ENCODE results near the gene SCAF8. TPM values are rescaled to one million over a fixed set of nuclear protein-coding genes. Genes with fewer than 3 reads are reported as not detected.

Gene SCAF8
- polyA plus RNA-seq, 1 of the 3 experiments (the other 2 are of a cell fraction), result 11.0 TPM

DNA sequence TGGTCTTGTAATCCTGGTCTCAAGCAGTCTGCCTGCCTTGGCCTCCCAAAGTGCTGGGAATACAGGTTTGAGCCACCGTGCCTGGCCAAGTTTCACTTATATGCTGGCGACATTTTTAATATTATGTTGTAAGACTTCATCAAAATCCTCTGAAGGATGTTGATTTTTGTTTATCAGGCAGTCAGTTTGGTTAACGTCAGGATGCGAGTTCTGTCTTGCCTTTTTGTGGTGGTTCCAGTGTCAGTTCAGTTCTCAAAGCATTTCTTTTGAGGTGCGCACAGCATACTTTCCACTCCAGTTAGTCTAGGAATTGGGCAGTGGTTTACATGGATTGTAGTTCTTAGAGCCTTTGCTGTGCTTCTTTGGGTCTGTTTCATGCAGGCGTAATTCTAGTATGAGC is 24.9 kb downstream of the SCAF8 start:
- TF ChIP-seq, protein P1, sequence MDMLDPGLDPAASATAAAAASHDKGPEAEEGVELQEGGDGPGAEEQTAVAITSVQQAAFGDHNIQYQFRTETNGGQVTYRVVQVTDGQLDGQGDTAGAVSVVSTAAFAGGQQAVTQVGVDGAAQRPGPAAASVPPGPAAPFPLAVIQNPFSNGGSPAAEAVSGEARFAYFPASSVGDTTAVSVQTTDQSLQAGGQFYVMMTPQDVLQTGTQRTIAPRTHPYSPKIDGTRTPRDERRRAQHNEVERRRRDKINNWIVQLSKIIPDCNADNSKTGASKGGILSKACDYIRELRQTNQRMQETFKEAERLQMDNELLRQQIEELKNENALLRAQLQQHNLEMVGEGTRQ (IDR thresholded peaks at IDR 0.05; ENCODE audit: borderline replicate concordance, low read depth, low read length), result no peak
- no peak for TF ChIP-seq GATA2 (CRISPR knock-in tag; IDR thresholded peaks at IDR 0.05)
- no peak for TF ChIP-seq CHD2 (IDR thresholded peaks at IDR 0.05; ENCODE audit: low read length, partially characterized antibody)
- TF ChIP-seq JUND (IDR thresholded peaks at IDR 0.05), result no peak
- no peak for TF ChIP-seq RCOR1 (IDR thresholded peaks at IDR 0.05; ENCODE audit: low read length)
- no peak for TF ChIP-seq FOSL2 (IDR thresholded peaks at IDR 0.05; ENCODE audit: borderline replicate concordance, low read depth)
- TF ChIP-seq MEF2A (IDR thresholded peaks at IDR 0.05; ENCODE audit: borderline replicate concordance, low read depth), result no peak
- TF ChIP-seq CTCF (IDR thresholded peaks at IDR 0.05), result no peak
- TF ChIP-seq EZH2phosphoT487 (IDR thresholded peaks at IDR 0.05; ENCODE audit: borderline replicate concordance, low read depth), result no peak
- TF ChIP-seq, protein P2, sequence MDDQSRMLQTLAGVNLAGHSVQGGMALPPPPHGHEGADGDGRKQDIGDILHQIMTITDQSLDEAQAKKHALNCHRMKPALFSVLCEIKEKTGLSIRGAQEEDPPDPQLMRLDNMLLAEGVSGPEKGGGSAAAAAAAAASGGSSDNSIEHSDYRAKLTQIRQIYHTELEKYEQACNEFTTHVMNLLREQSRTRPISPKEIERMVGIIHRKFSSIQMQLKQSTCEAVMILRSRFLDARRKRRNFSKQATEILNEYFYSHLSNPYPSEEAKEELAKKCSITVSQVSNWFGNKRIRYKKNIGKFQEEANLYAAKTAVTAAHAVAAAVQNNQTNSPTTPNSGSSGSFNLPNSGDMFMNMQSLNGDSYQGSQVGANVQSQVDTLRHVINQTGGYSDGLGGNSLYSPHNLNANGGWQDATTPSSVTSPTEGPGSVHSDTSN (IDR thresholded peaks at IDR 0.05), result no peak
- TF ChIP-seq TEAD4 (IDR thresholded peaks at IDR 0.05; ENCODE audit: borderline replicate concordance, insufficient read depth), result no peak
- WGBS (ENCODE audit: low lambda C conversion rate), result 94% methylated on average over 6 of the region's 6 CpGs
- Histone ChIP-seq H3F3A (replicated peaks; ENCODE audit: insufficient read depth) (peaks cover 12% of the 10 kb centered on the region), H3K4me2 (no peak overlapping the region), H3K4me3 (ENCODE audit: low read depth in 2 of 2, low read length in 1 of 2) (no peak overlapping the region), H4K20me1 (ENCODE audit: insufficient read depth) (peaks cover 92% of the 10 kb centered on the region), H3K36me3 (replicated peaks in 1 of 2; ENCODE audit: control insufficient read depth in 1 of 2, insufficient read depth in 2 of 2, low read length in 1 of 2) (peaks cover 0 to 12% of the 10 kb centered on the region in 2 experiments), H3K9me3 (no peaks in the 10 kb centered on the region), H3K9me2 (no peaks in the 10 kb centered on the region), H3K79me2 (ENCODE audit: insufficient read depth) (peaks cover 98% of the 10 kb centered on the region), H3K27ac (ENCODE audit: low read depth in 2 of 2, low read length in 1 of 2) (no peak overlapping the region), H3K4me1 (ENCODE audit: control insufficient read depth in 1 of 2, insufficient read depth in 2 of 2, low read depth in 1 of 2, low read length in 1 of 2) (no peaks in the 10 kb centered on the region; a peak in 2 of 4 replicates), H3K9ac (no peak overlapping the region), H2AFZ (ENCODE audit: low read depth) (no peak overlapping the region), H3K27me3 (ENCODE audit: insufficient read depth) (no peaks in the 10 kb centered on the region)
- ChIA-PET POLR2A (no interaction called here), CTCF (interaction anchor here (0.9 kb wide), 1 partner anchor 13 kb away, joined by 3 read pairs; no protein-coding TSS in a partner anchor)
- no peak for DNase-seq

DNA sequence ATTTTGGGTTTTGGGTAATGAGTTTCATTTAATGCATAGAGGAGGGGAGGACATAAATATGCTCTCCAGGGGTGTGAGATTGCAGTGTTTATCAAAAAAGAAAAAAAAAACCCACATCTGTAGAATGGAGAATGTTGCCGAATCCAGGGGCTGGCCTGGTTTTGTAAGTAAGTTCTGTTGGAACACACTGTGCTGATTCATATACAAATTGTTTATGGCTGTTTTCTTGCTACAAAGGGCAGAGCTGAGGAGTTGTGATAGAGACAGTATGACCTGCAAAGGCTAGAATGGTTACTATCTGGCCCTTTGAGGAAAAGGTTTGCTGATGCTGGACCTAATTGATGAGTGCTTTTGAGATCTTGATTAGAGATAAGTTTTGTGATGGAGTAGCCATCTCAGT is 30.4 kb downstream of the SCAF8 start:
- H3K4me3 ChIP-seq (ENCODE audit: low read depth in 2 of 2, low read length in 1 of 2), result no peak overlapping the region
- ChIA-PET CTCF (no interaction called here), POLR2A (no interaction called here)
- H2AFZ ChIP-seq (ENCODE audit: low read depth), result no peak overlapping the region
- no peak overlapping the region for H3K27ac ChIP-seq (ENCODE audit: low read depth in 2 of 2, low read length in 1 of 2)
- H3K27me3 ChIP-seq (ENCODE audit: insufficient read depth), result no peaks in the 10 kb centered on the region
- peaks cover 93% of the 10 kb centered on the region for H4K20me1 ChIP-seq (ENCODE audit: insufficient read depth)
- peaks cover 15 to 18% of the 10 kb centered on the region in 2 experiments for H3K4me1 ChIP-seq (ENCODE audit: control insufficient read depth in 1 of 2, insufficient read depth in 2 of 2, low read depth in 1 of 2, low read length in 1 of 2)
- WGBS (ENCODE audit: low lambda C conversion rate), result 96% methylated on average over 1 of the region's 1 CpG
- no peaks in the 10 kb centered on the region for H3K9me3 ChIP-seq
- H3K9ac ChIP-seq, result no peak overlapping the region
- no peaks in the 10 kb centered on the region for H3K9me2 ChIP-seq
- H3F3A ChIP-seq (replicated peaks; ENCODE audit: insufficient read depth), result peaks cover 21% of the 10 kb centered on the region
- no peak for DNase-seq
- peaks cover 99% of the 10 kb centered on the region for H3K79me2 ChIP-seq (ENCODE audit: insufficient read depth)
- TF ChIP-seq ZBTB33 (IDR thresholded peaks at IDR 0.05; ENCODE audit: borderline replicate concordance, low read depth), result no peak
- TF ChIP-seq RAD21 (IDR thresholded peaks at IDR 0.05; ENCODE audit: low read length), result no peak
- no peak for TF ChIP-seq GABPA (IDR thresholded peaks at IDR 0.05; ENCODE audit: low read depth)
- TF ChIP-seq POLR2AphosphoS5 (IDR thresholded peaks at IDR 0.05; ENCODE audit: low read depth, low read length), result no peak
- TF ChIP-seq FOXM1 (IDR thresholded peaks at IDR 0.05; ENCODE audit: low read depth), result no peak
- no peak for TF ChIP-seq RXRA (IDR thresholded peaks at IDR 0.05; ENCODE audit: borderline replicate concordance, low read depth)
- no peak for TF ChIP-seq MAX (IDR thresholded peaks at IDR 0.05; ENCODE audit: low read depth)
- TF ChIP-seq FOSL2 (IDR thresholded peaks at IDR 0.05; ENCODE audit: borderline replicate concordance, low read depth), result no peak
- TF ChIP-seq JUND (IDR thresholded peaks at IDR 0.05), result no peak
- TF ChIP-seq GATA2 (CRISPR knock-in tag; IDR thresholded peaks at IDR 0.05), result no peak
- no peak for TF ChIP-seq EZH2phosphoT487 (IDR thresholded peaks at IDR 0.05; ENCODE audit: borderline replicate concordance, low read depth)
- no peak for TF ChIP-seq CTCF (IDR thresholded peaks at IDR 0.05)
- H3K4me2 ChIP-seq, result no peak overlapping the region
- peaks cover 0 to 3% of the 10 kb centered on the region in 2 experiments for H3K36me3 ChIP-seq (replicated peaks in 1 of 2; ENCODE audit: control insufficient read depth in 1 of 2, insufficient read depth in 2 of 2, low read length in 1 of 2)

All from SK-N-SH (cell line).